ENCODE data around the gene GLYR1.
"Not testable (repeated sequence)": the region's sequence is repeated elsewhere in the genome, so short reads cannot be mapped to it uniquely, and the experiment has no call there.

Gene GLYR1

DNA sequence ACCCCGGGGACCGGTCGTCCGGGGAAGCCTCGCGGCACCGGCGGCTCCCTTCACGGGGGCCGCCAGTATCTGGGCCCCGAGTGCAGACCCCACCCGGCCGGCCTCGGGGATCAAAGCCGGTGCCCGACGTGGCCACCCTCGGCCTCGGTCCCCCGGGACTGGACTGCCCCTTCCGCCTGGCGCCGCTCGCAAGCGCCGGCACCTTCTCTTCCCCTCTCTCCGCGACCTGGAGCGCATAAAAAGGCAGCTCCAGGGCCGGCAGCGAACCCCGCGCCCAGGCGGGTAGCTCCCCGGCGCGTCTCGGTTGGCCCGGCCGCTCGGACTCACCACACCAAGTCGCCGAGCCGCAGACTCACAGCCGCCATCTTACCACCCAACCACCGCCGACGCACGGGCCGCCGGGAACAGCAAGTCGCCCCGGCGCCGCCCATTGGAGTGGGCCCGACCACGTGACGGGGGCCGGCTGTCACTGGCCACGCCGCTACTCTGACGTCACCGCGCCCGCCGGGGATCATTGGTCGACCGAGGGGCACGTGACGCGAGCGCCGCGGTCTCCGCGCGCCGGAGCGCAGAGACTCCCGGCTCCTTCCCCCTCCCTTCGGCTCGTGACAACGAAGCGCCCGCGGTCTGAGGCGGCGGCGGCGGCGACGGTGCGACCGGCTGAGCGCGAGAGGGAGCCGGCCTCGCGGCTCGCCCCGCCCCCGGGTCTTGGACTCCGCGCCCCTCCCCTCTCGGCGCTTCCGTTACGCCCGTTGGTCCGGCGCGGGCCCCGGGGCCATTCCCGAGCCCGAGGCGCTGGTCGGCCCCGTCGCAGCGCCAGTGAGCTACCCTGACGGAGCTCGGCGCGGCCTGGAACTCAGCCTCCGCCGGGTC, at the start of gene GLYR1, which contains the start of gene UBN1:
Gene GLYR1, minus strand, starts transcription at position 388 of the 873 bp plus-strand sequence. Its CDS starts 23 bp downstream, at position 365.
Gene UBN1, plus strand, starts transcription at position 581 of the 873 bp plus-strand sequence. CDS start 5,437 bp downstream, outside the sequence.
- DNase-seq, result peak; percentile 100

DNA sequence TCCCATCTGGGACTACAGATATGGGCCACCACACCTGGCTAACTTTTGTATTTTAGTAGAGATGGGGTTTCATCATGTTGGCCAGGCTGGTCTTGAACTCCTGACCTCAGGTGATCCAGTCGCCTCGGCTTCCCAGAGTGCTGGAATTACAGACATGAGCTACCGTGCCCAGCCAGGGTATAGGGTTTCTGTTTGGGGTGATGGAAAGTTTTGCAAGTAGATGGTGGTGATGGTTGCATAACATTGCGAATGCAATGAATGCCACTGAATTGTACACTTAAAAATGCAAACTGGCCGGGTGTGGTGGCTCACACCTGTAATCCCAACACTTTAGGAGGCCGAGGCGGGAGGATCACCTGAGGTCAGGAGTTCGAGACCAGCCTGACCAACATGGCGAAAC, 49.7 kb upstream of the GLYR1 start:
- DNase-seq, result not testable (repeated sequence)

GRCh38 chr16:4895366-4895765, 48.3 kb upstream of the GLYR1 start:
- no peak for DNase-seq

GRCh38 chr16:4894276-4895150, 47.4 kb upstream of the GLYR1 start:
- no peak for DNase-seq

DNA sequence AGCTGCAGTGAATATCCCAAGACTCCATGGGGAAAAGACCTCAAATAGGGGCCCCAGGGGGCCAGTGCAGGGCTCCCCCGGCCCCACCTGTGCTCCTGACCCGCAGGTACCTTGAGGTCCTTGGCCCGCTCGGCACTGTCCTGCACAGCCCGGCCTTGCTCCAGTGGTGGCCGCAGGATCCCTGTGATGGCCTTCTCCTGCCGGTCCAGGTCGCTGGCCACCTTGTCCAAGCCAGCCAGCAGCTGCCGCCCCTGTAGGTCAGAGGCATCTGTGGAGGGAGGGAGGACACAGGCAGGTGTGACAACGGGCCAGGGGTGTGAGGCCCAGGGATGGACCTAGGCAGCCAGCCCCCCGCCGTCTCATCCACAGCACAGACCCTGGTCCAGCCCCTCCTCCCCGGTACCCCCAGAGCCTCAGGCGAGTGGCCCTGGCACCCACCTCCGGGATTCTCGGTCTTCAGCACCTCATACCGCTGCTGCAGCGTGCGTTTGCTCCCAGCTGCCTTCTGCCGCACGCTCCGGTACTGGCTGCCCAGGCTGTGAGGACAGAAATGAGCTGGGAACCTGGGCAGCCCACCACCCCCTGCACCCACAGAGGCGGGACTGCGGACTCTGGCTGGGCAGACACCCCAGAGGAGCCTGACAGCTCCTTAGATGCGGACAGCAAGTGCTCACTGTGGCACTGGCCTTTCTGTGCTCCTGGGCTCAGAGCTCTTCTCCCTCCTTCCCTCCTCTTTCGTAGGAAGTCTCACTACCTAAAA, 46.2 kb upstream of the GLYR1 start:
- no peak for DNase-seq

GRCh38 chr16:4892361-4893102, 45.4 kb upstream of the GLYR1 start:
- DNase-seq, result no peak

DNA sequence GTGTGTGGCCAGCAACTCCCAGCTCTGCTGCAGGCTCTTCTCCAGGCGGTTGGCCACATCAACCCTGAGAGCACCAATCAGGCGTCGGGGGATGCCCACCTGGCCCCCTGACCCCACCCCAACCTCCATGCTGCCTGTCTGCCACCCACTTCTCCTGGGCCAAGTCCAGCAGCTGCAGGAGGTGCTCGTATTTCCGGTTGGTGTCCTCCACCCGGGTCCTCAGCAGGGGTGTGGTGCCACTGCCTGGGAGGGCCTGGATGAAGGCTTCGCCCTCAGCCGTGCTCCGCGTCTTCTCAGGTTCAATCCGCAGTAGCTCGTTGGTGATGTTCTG, 44.8 kb upstream of the GLYR1 start:
- no peak for DNase-seq

- DNase-seq, result no peak
Observed at GRCh38 chr16:4891097-4891885, 44.2 kb upstream of the GLYR1 start.

DNA sequence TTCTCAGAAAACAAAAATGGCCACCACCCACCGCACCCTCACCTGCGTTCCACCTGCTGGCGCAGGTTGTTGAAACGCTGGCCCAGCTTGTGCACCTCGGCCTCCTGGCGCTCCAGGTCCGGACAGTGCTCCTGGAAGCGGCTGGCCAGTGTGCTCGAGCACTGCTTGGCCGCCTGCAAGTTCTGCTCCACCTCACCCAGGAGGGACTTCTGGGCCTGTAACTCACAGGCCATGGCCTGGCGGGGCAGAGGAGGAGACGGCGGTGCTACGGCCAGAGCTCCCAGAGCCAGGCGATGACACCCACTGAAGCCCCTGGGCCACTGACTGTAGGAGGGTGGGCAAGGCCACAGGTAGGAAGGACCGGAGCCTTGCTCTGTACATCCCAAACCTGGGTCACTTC, 43.6 kb upstream of the GLYR1 start:
- no peak for DNase-seq

DNA sequence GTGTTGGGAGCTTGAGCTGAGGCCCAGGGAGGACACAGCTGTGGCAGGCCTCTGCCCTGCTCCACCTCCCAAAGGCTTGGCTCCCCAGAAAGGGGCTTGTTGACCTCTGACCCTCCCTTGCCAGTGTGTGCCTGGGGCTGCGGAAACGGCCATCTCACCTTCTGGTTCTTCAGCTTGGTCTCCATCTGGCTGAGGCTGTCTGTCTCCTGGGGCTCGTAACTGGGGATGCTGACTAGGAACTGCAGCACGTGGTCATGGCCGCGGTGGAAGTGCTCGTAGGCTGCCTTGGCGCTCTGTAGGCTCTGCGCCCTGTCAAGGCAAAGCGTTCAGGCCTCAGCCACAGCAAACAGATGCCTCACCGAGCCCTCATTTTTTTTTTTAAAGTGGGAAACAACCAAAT, 42.9 kb upstream of the GLYR1 start:
- no peak for DNase-seq

DNA sequence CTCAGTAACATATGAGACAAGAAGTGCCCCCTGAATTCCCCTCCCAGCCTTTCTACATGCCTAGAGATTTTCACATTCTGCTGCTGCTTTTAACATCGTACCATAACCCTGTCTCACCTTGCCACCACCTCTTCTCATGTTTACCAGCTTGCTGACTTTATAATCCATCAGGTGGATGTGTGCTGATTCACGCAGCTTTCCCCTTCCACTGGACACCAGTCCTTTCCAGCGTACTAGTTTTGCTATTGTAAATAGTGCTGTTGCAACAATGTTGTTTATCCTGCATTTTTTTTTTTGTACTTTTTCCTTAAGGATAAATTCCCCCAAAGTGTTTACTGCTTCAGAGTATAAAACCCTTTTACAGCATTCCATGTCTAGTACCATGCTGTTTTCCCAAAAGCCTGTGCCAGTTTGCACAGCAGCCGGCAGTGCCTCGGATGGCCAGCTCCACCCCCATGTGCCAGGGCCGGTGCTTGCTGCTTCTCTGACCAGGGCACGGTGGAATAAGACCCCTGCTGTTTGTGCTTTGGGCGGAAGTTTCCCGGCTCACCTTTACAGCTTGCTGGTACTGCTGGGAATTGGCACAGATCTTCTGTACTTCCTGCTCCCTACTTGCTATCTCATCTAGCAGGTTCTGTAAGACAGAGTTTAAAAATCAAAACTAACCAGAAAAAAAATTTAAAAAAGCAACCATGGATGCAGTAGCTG, 41.5 kb upstream of the GLYR1 start:
- no peak for DNase-seq

GRCh38 chr16:4886151-4886550, 39.1 kb upstream of the GLYR1 start:
- DNase-seq, result no peak

- DNase-seq, result no peak
Observed at GRCh38 chr16:4884972-4885874, 38.1 kb upstream of the GLYR1 start.

- no peak for DNase-seq
Observed at GRCh38 chr16:4884209-4884608, 37.1 kb upstream of the GLYR1 start.

DNA sequence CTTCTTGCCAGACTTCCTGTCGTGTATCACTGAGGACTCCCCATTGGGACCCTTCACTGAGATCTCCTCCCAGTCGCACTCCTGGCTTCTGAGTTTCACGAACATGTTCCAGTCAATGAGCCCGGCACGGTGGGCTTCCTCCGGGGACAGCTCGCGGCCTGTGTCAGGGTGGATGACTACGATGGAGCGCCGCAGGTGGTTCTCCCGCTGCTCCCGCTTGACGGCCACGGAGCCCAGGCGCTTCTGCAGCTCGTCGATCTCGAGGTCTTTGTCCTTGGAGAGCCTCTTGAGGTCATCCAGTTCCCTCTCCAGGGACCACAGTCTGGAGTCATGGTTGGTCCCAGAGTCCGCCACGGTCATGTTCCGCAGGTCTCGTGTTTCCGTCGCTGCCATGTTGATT, 36.4 kb upstream of the GLYR1 start:
- DNase-seq, result no peak

DNA sequence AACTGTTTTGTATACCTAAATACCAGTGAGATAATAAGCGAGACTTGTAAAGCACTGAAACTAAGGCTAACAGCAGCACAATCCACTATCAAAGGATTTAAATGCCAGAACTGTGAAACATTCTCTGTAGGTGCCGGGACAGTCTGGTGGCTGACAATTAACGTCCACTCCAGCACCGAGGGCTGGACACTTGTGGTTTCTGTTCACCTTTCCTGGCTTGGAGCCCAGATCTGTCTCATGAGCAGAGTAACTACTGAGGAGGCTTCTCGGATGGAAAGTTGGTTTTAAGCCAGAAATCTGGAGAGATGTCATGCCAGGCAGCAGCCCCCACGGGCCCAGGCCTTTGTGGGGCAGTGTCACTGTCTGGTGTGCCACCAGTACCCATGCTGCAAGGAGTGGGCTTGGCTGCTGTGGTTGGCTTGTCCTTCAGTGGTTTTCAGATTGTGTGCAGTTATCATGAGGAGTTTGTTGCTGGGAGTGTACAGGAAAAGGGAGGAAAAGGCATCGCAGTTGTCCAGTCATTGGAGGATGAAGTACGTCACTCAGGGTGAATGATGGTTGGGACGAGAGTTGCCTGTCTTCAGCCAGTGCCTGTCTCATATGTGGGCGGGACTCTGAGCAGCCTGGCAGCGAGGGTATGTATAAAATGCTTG, 35.7 kb upstream of the GLYR1 start:
- DNase-seq, result no peak

GRCh38 chr16:4882000-4882632, 35.0 kb upstream of the GLYR1 start:
- no peak for DNase-seq

- no peak for DNase-seq
Observed at GRCh38 chr16:4880006-4880580, 33.0 kb upstream of the GLYR1 start.

All from CD4-positive, alpha-beta T cell treated with Interleukin-6 for 4 hours (primary cell).